A673 (cell line): ENCODE data around the gene ZNF254.

Experiments
- EZH2 ChIP-seq: fragments of 200-600 bp; sonication (generic); IDR thresholded peaks from 2 replicates; pipeline ENCODE4 v1.6.1; 2017; ENCODE audit warnings: borderline replicate concordance, low read depth, mild to moderate bottlenecking, mixed read lengths, antibody characterized with exemption, low read length; ENCODE audit not compliant: poor library complexity, severe bottlenecking
- TF ChIP-seq, protein P1 (sequence below): fragments of 300-800, 200-600 bp; sonication (generic); conservative IDR thresholded peaks from 2 replicates; pipeline ENCODE4 v1.5.1; 2017; ENCODE audit warnings: low read depth, mild to moderate bottlenecking, antibody characterized with exemption, low read length, moderate library complexity, mixed read lengths

DNA sequence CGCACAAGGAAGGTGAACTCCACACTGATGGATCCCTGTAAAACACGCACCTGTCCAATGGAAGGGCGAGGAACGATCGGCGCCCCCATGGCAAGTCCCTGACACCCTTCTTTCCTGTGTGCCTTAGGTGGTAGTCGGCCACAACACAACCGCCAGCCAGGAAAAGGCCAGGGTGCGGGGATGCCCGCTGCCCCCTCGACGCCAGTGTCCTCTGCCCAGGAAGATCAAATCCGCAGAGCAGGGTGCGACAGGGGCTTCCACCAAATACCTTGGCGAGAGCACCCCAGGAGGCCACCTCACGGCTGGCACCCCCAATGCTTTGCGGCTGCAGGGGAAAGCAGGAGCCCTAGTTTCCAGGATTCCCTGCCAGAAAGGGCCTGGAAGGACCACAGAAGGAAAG lies 91.2 kb downstream of the ZNF254 start:
- TF ChIP-seq, protein P1, sequence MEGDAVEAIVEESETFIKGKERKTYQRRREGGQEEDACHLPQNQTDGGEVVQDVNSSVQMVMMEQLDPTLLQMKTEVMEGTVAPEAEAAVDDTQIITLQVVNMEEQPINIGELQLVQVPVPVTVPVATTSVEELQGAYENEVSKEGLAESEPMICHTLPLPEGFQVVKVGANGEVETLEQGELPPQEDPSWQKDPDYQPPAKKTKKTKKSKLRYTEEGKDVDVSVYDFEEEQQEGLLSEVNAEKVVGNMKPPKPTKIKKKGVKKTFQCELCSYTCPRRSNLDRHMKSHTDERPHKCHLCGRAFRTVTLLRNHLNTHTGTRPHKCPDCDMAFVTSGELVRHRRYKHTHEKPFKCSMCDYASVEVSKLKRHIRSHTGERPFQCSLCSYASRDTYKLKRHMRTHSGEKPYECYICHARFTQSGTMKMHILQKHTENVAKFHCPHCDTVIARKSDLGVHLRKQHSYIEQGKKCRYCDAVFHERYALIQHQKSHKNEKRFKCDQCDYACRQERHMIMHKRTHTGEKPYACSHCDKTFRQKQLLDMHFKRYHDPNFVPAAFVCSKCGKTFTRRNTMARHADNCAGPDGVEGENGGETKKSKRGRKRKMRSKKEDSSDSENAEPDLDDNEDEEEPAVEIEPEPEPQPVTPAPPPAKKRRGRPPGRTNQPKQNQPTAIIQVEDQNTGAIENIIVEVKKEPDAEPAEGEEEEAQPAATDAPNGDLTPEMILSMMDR = no peak
- no peak for TF ChIP-seq EZH2
